HepG2 (cell line): ENCODE results near the gene RGR. TPM values are rescaled to one million over a fixed set of nuclear protein-coding genes. Genes with fewer than 3 reads are reported as not detected.

Experiments used
- ATAC-seq: fragments of 200-7000 bp; cut with Tn5 transposase; 3 replicates; pipeline ENCODE4 v1.9.1; 2020; ENCODE audit warnings: mild to moderate bottlenecking, moderate library complexity
- BruUV-seq: library from RNA; stranded (reverse); fragments of 400-500 nt; replicated peaks from 2 replicates; lab custom pipeline; 2021; lab: Mats Ljungman, UMichigan
- CTCF ChIA-PET: fragments of 300-600 bp; formaldehyde crosslinking; extraction: SDS; loops from one replicate; lab custom pipeline; 2021; ENCODE audit warnings: low total read pairs, inconsistent platforms, low intra/inter-chr PET ratio; lab: Yijun Ruan, JAX
- POLR2A ChIA-PET: fragments of 350-600 bp; sonication (Branson Sonifier 250); formaldehyde crosslinking; loops from one replicate; lab custom pipeline; 2020; ENCODE audit warnings: antibody characterized with exemption, inconsistent platforms; lab: Yijun Ruan, JAX
- DNase-seq: peaks from one replicate; pipeline ENCODE4 v3.0.0-alpha.2; 2015; ENCODE audit warnings: low spot score
- FAIRE-seq: peaks from 3 replicates; lab custom pipeline; 2011; peaks lifted over from hg19 to GRCh38; lab: Jason Lieb, UNC
- H2AFZ ChIP-seq: one replicate; pipeline ENCODE4 v1.6.1; 2011; ENCODE audit warnings: low read length, inconsistent platforms
- H3K27ac ChIP-seq: fragments of 300-600 bp; 3 replicates; pipeline ENCODE4 v1.8.0; 2011; ENCODE audit warnings: mixed run types, mild to moderate bottlenecking, mixed read lengths, low read length, inconsistent platforms; ENCODE audit not compliant: insufficient read depth; ENCODE audit errors: extremely low read length
- H3K27me3 ChIP-seq, 2 experiments: fragments of 200-600 bp in 1 of 2; 2 replicates in 1 of 2; 3 replicates in 1 of 2; pipeline versions ENCODE4 v1.6.0 to v1.8.0; 2011; ENCODE audit warnings: low read length in 2 of 2, mild to moderate bottlenecking in 2 of 2, moderate library complexity in 2 of 2, inconsistent platforms in 1 of 2; ENCODE audit not compliant: insufficient read depth in 2 of 2, control insufficient read depth in 1 of 2
- H3K36me3 ChIP-seq, 2 experiments: fragments of 200-600 bp in 1 of 2; replicated peaks in 1 of 2; 2 replicates in 1 of 2; 3 replicates in 1 of 2; pipeline versions ENCODE4 v1.5.1 to v1.8.0; 2011; ENCODE audit warnings: low read length in 2 of 2, inconsistent platforms in 1 of 2; ENCODE audit not compliant: insufficient read depth in 2 of 2, control insufficient read depth in 1 of 2
- H3K4me1 ChIP-seq: 2 replicates; pipeline ENCODE4 v1.5.1; 2012; ENCODE audit warnings: low read length, inconsistent platforms; ENCODE audit not compliant: insufficient read depth
- H3K4me2 ChIP-seq: 2 replicates; pipeline ENCODE4 v1.6.0; 2011; ENCODE audit warnings: low read depth, low read length, inconsistent platforms
- H3K4me3 ChIP-seq, 3 experiments: fragments of 200-600 bp in 1 of 3; sonication (generic), shearing (Covaris generic) in 1 of 3; replicated peaks in 1 of 3; 2 replicates each; pipeline ENCODE4 v1.5.1; 2011 to 2016; ENCODE audit warnings: low read length in 3 of 3, inconsistent platforms in 2 of 3, low read depth in 2 of 3, mild to moderate bottlenecking in 2 of 3, control low read depth in 1 of 3, mixed read lengths in 1 of 3; ENCODE audit not compliant: insufficient read depth in 1 of 3
- H3K79me2 ChIP-seq: one replicate; pipeline ENCODE4 v1.6.1; 2011; ENCODE audit warnings: low read length, inconsistent platforms; ENCODE audit not compliant: insufficient read depth
- H3K9ac ChIP-seq: 2 replicates; pipeline ENCODE4 v1.6.0; 2011; ENCODE audit warnings: mild to moderate bottlenecking, low read depth, low read length, inconsistent platforms; ENCODE audit not compliant: insufficient read depth
- H3K9me3 ChIP-seq: 2 replicates; pipeline ENCODE4 v1.5.1; 2012; ENCODE audit warnings: mild to moderate bottlenecking, low read length
- H4K20me1 ChIP-seq: 2 replicates; pipeline ENCODE4 v1.6.0; 2011; ENCODE audit warnings: inconsistent platforms, mild to moderate bottlenecking, low read length, moderate library complexity; ENCODE audit not compliant: insufficient read depth
- ARID2 ChIP-seq: sonication (generic); formaldehyde crosslinking; IDR thresholded peaks from 2 replicates; pipeline ENCODE4 v1.8.1; 2022; ENCODE audit warnings: mild to moderate bottlenecking, missing genetic modification reagents, borderline replicate concordance
- BRD4 ChIP-seq: sonication (generic); formaldehyde crosslinking; IDR thresholded peaks from 2 replicates; pipeline ENCODE4 v1.4.0; 2020; ENCODE audit warnings: missing genetic modification reagents
- CAMTA2 ChIP-seq: sonication (generic); formaldehyde crosslinking; IDR thresholded peaks from 2 replicates; pipeline ENCODE4 v1.4.0; 2020; ENCODE audit warnings: mild to moderate bottlenecking, missing genetic modification reagents, borderline replicate concordance
- CERS6 ChIP-seq: sonication (generic); formaldehyde crosslinking; IDR thresholded peaks from 2 replicates; pipeline ENCODE4 v1.5.0; 2020; ENCODE audit warnings: missing genetic modification reagents
- CTCF ChIP-seq: sonication (generic); formaldehyde crosslinking; IDR thresholded peaks from 2 replicates; pipeline ENCODE4 v1.5.0; 2020; ENCODE audit warnings: mild to moderate bottlenecking, missing genetic modification reagents, moderate library complexity
- ETV5 ChIP-seq: IDR thresholded peaks from 2 replicates; pipeline ENCODE4 v1.6.1; 2018; ENCODE audit warnings: missing biosample characterization, missing genetic modification reagents, inconsistent platforms, borderline replicate concordance
- MAZ ChIP-seq, 2 experiments: sonication (generic) in 1 of 2; formaldehyde crosslinking in 1 of 2; IDR thresholded peaks; 2 replicates each; pipeline versions ENCODE4 v1.5.0 to v1.6.1; 2012 to 2020; ENCODE audit warnings: low read depth in 2 of 2, mild to moderate bottlenecking in 2 of 2, borderline replicate concordance in 1 of 2, improper control_type of control experiment in 1 of 2, low read length in 1 of 2, missing genetic modification reagents in 1 of 2, moderate library complexity in 1 of 2
- MTERF4 ChIP-seq: sonication (generic); formaldehyde crosslinking; IDR thresholded peaks from 2 replicates; pipeline ENCODE4 v1.8.0; 2023; ENCODE audit warnings: mild to moderate bottlenecking, missing genetic modification reagents
- POGZ ChIP-seq: sonication (generic); formaldehyde crosslinking; IDR thresholded peaks from 2 replicates; pipeline ENCODE4 v1.4.0; 2020; ENCODE audit warnings: mild to moderate bottlenecking, missing genetic modification reagents
- TBX3 ChIP-seq: fragments of 450-650 bp; IDR thresholded peaks from 2 replicates; pipeline ENCODE4 v1.6.1; 2017; ENCODE audit warnings: antibody characterized with exemption, mild to moderate bottlenecking, inconsistent platforms, borderline replicate concordance
- YY1 ChIP-seq: IDR thresholded peaks from 2 replicates; pipeline ENCODE4 v1.6.1; 2011; ENCODE audit warnings: low read length, low read depth, moderate library complexity, mild to moderate bottlenecking; ENCODE audit not compliant: insufficient read depth, insufficient replicate concordance
- ZFP37 ChIP-seq: sonication (generic); formaldehyde crosslinking; IDR thresholded peaks from 2 replicates; pipeline ENCODE4 v1.4.0; 2020; ENCODE audit warnings: missing genetic modification reagents, borderline replicate concordance
- ZNF121 ChIP-seq: sonication (generic); formaldehyde crosslinking; IDR thresholded peaks from 2 replicates; pipeline ENCODE4 v1.5.0; 2020; ENCODE audit warnings: mild to moderate bottlenecking, missing genetic modification reagents
- ZNF143 ChIP-seq: sonication (generic); formaldehyde crosslinking; IDR thresholded peaks from 2 replicates; pipeline ENCODE4 v1.4.0; 2020; ENCODE audit warnings: missing genetic modification reagents
- ZNF20 ChIP-seq: sonication (generic); formaldehyde crosslinking; IDR thresholded peaks from 2 replicates; pipeline ENCODE4 v1.4.0; 2020; ENCODE audit warnings: mild to moderate bottlenecking, moderate library complexity, missing genetic modification reagents
- WGBS: methylation state at CpG from one replicate; pipeline ENCODE4 v1.1.6; 2017; ENCODE audit warnings: low lambda C conversion rate; 5-methylcytosine and 5-hydroxymethylcytosine counted together
- in situ Hi-C: cut with HindIII; loops from 2 replicates; pipeline ENCODE4 v1.10.0; 2017; ENCODE audit warnings: low pct_unique_long_range_greater_than_20kb; ENCODE audit not compliant: extremely low pct_ligation_motif_present
- intact Hi-C: fragments of 100-400 bp; cut with micrococcal nuclease; formaldehyde crosslinking; loops from one replicate; pipeline ENCODE4 v1.10.0; 2022; ENCODE audit not compliant: unreplicated experiment
- polyA plus RNA-seq, 8 experiments: library from polyadenylated mRNA; depleted of rRNA in 3 of 8; stranded (reverse) in 7 of 8; unstranded in 1 of 8; fragments of >200 nt; fragmentation: Illumina TruSeq in 4 of 8; extraction: Trizol in 4 of 8; gene quantifications; 2 replicates each; pipeline versions ENCODE4 v1.2.1 to v1.2.3, GENCODE V29; 2011 to 2016; ENCODE audit warnings: low read depth in 4 of 8, missing spikeins in 1 of 8, mixed read lengths in 1 of 8; ENCODE audit not compliant: insufficient read depth in 1 of 8
- total RNA-seq, 5 experiments: library from RNA; depleted of rRNA; stranded (reverse); fragments of >200 nt; fragmentation: Illumina TruSeq; extraction: Trizol; gene quantifications; 2 replicates each; pipeline ENCODE4 v1.2.3, GENCODE V29; 2016; ENCODE audit warnings: low read depth in 1 of 5

RGR gene
- total and polyA plus RNA-seq, 2 of the 13 experiments (the other 11 are each of a cell fraction or from before 2014, with no cell fraction given): 0.69 to 0.71 TPM

GRCh38 chr10:84236807-84237198, 8.1 kb upstream of the RGR start:
- WGBS: 49% methylated on average over 6 of the region's 6 CpGs
- no peak overlapping the region for H3K9ac ChIP-seq
- H4K20me1 ChIP-seq: no peaks in the 10 kb centered on the region
- BruUV-seq: no TSS peak
- intact Hi-C loops: no loop called here
- DNase-seq (no peak), ATAC-seq (no peak), FAIRE-seq (no peak)
- H3K79me2 ChIP-seq: no peaks in the 10 kb centered on the region
- ChIA-PET POLR2A (no interaction called here), CTCF (no interaction called here)
- H3K4me1 ChIP-seq: peaks cover 2% of the 10 kb centered on the region; the same call in 1 of the 2 replicates
- H3K36me3 ChIP-seq: no peaks in the 10 kb centered on the region
- no peak overlapping the region for H2AFZ ChIP-seq
- H3K9me3 ChIP-seq: no peaks in the 10 kb centered on the region
- H3K27ac ChIP-seq: no peak overlapping the region
- peaks cover 3 to 28% of the 10 kb centered on the region in 2 experiments; a peak in 4 of 5 replicates for H3K27me3 ChIP-seq
- no peak overlapping the region for H3K4me3 ChIP-seq
- H3K4me2 ChIP-seq: no peak overlapping the region
- TF ChIP-seq ETV5 (CRISPR knock-in tag) (no peak), MAZ (IDR thresholded peaks at IDR 0.05; ENCODE audit: borderline replicate concordance, low read depth, low read length) (no peak), MAZ (CRISPR knock-in tag; IDR thresholded peaks at IDR 0.05; ENCODE audit: low read depth) (no peak), ZNF143 (CRISPR knock-in tag) (no peak), TBX3 (no peak), CERS6 (CRISPR knock-in tag) (no peak), ZFP37 (CRISPR knock-in tag) (no peak), ZNF20 (CRISPR knock-in tag) (no peak), POGZ (CRISPR knock-in tag) (no peak), YY1 (no peak), BRD4 (CRISPR knock-in tag) (no peak), ARID2 (CRISPR knock-in tag) (no peak), CTCF (CRISPR knock-in tag) (no peak), CAMTA2 (CRISPR knock-in tag) (no peak), ZNF121 (CRISPR knock-in tag) (no peak), MTERF4 (CRISPR knock-in tag) (no peak)
- in situ Hi-C loops: no loop called here
